NB4 (cell line): Measurements from ENCODE around the gene PITPNB.

Source experiments
- CTCF ChIP-seq: IDR thresholded peaks from one replicate; pipeline ENCODE4 v1.5.1; 2012; ENCODE audit warnings: low read depth, low read length
- MAX ChIP-seq: IDR thresholded peaks from 2 replicates; pipeline ENCODE4 v1.6.1; 2011; ENCODE audit warnings: low read depth, low read length
- POLR2A ChIP-seq: IDR thresholded peaks from 2 replicates; pipeline ENCODE4 v1.6.1; 2011; ENCODE audit warnings: mild to moderate bottlenecking; ENCODE audit not compliant: insufficient read length; ENCODE audit errors: extremely low read depth

- TF ChIP-seq CTCF (no peak), POLR2A (no peak), MAX (no peak)
Measured at GRCh38 chr22:27892811-27893210, 26.2 kb downstream of the PITPNB start.
